GM12873 (cell line): Measurements from ENCODE around the gene RELA.

Experiments used
- CTCF ChIP-seq: IDR thresholded peaks from 2 replicates; pipeline ENCODE4 v1.5.1; 2012; ENCODE audit warnings: low read depth, mild to moderate bottlenecking, moderate library complexity, low read length, control low read depth; ENCODE audit not compliant: insufficient read depth; ENCODE audit errors: missing control alignments

RELA gene

DNA sequence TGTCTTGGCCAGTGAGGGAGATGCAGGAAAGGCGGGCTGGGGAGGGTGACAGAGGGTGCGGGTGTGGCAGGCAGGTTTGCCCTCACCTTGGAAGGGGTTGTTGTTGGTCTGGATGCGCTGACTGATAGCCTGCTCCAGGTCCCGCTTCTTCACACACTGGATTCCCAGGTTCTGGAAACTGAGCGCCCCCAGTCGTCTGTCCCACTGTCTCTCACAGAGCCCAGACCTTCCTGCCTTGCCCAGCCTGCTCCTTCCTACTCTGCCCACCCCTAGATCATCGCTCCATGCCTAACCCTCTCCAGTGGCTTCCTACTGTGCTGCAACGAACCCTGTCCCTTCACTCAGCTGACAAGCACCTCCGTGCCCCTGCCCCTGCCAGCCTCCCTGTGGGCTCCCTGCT lies 2.7 kb downstream of the RELA start:
- TF ChIP-seq CTCF: no peak

DNA sequence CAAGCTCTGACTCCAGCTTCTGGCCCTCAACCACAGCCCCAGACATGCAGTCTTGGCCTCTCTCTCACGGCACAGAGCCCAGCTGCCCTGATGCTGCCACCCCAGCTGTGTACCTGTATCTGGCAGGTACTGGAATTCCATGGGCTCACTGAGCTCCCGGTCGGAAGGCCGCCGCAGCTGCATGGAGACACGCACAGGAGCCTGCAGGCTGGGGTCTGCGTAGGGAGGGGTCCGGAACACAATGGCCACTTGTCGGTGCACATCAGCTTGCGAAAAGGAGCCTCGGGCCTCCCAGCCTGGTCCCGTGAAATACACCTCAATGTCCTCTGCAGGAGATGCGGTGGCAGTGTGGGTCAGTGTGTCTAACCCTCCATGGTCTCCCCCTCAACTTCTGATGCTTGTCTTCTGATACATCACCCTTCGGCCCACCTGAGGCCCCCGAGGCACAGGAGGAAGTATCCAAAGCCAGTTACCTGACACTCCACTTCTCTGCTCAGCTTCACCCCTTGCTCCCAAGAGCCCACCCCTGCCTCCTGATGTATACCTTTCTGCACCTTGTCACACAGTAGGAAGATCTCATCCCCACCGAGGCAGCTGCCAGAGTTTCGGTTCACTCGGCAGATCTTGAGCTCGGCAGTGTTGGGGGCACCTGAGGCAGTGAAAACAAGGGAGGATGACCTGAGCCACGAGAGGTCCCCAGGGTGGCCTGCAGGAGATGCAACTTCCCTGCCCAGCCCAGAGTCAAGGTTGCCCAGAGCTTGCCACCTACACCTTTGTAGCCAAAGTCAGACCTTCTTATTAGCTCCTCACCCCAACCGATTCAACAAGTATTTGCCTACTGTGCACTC lies 4.3 kb downstream of the RELA start:
- TF ChIP-seq CTCF: no peak

DNA sequence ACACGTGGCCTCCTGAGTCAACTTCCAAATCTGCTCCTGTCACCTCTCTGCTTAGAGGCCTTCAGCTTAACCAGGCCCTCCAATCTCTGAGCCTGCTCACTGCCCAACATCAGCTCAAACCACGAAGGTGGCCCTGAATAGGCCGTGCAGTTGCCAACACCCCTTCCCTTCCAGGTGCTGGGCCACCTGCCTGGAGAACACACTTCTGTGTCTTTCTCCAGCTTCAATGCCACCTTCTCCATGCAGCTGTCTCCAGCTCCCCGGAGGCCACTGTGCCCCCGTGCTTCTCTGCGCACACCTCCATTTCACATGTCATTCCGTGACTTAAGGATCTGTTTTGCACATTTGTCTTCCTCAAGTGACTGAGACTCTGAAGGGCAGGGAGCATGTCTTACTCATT lies 5.3 kb downstream of the RELA start:
- no peak for TF ChIP-seq CTCF

- no peak for TF ChIP-seq CTCF
These were observed 7.0 kb downstream of the RELA start for GRCh38 chr11:65655570-65656332.

DNA sequence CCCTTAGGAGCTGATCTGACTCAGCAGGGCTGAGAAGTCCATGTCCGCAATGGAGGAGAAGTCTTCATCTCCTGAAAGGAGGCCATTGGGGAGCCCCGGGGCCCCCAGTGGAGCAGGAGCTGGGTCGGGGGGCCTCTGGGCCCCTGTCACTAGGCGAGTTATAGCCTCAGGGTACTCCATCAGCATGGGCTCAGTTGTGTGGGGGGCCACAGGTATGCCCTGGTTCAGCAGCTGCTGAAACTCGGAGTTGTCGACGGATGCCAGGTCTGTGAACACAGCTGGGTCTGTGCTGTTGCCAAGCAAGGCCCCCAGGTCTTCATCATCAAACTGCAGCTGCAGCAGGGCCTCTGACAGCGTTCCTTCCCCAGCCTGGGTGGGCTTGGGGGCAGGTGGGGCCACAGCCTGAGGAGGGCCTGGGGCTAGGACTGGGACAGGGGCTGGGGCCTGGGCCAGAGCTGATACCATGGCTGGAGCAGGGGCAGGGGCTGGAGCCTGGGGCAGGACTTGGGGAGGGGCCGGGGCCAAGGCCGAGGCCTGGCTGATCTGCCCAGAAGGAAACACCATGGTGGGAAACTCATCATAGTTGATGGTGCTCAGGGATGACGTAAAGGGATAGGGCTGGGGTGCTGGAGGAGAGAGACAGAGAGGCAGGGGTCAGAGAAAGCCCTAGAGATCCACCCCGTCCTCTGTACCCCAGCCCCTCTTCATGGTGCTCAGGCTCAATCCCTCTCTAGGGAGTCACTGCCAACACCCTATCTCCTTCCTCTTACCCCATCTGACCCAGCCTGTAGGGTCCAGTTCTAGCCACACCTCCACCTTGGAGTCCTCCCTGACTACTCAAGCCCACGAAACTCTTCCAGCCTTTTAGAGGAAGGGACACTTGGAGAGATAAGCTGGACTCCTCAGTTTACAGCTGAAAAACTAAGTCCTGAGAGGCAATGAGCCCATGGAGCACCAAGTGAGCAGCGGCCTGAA lies 8.1 kb downstream of the RELA start:
- TF ChIP-seq CTCF: no peak

- no peak for TF ChIP-seq CTCF
These were observed 9.2 kb downstream of the RELA start for GRCh38 chr11:65653229-65654225.
